Umbilical cord (tissue), 2 donors: ENCODE data around the gene YIF1A. TPM values are rescaled to one million over a fixed set of nuclear protein-coding genes. Genes with fewer than 3 reads are reported as not detected.

Source experiments
- DNase-seq: peaks from one replicate; pipeline ENCODE4 v3.0.0-alpha.2; 2015; ENCODE audit warnings: low spot score
- total RNA-seq: library from RNA; depleted of rRNA; stranded (reverse); fragments of >200 nt; gene quantifications from one replicate; pipeline ENCODE4 v1.2.3, GENCODE V29; 2014; ENCODE audit warnings: low replicate concordance; ENCODE audit not compliant: insufficient read depth

Gene YIF1A
- total RNA-seq, 1 donor from 2014 or later = 129 TPM

DNA sequence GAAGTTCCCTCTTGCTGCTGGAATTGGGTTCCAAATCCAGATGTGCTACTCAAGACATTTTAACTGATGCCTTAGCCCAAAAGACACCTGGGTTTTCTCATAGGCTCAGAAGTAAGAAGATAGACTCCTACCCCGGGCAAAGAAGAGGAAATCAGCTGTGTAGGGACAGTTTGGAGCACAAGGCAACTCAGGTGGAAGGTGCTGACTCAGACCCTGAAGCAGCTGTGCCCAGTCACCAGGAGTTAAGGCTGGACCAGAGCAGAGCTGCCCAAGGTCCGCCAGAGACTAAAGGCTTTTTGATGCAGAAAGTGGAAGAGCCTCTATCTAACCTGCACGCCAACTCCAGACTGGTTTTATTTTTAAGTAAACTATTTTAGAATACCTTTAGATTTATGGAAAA lies 41.1 kb downstream of the YIF1A start:
- no peak for DNase-seq

DNA sequence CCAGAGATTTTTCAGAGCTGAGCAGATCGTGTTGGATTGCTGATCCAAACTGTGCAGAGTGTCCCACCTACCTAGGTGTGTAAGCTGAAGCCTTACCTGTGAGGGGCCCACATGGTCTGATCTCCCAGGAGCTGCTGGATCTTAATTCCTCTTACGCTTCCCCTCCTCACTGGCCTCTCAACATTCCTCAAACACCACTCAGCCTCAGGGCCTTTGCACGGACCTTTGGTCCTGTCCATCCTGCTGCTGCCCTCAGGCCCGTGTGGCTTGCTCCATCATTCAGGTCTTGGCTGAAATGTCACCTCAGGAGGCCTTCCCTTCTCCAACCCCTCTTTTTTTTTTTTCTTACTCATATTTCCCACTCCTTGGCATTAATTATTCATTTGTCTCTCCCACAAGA lies 41.6 kb downstream of the YIF1A start:
- DNase-seq = no peak

DNA sequence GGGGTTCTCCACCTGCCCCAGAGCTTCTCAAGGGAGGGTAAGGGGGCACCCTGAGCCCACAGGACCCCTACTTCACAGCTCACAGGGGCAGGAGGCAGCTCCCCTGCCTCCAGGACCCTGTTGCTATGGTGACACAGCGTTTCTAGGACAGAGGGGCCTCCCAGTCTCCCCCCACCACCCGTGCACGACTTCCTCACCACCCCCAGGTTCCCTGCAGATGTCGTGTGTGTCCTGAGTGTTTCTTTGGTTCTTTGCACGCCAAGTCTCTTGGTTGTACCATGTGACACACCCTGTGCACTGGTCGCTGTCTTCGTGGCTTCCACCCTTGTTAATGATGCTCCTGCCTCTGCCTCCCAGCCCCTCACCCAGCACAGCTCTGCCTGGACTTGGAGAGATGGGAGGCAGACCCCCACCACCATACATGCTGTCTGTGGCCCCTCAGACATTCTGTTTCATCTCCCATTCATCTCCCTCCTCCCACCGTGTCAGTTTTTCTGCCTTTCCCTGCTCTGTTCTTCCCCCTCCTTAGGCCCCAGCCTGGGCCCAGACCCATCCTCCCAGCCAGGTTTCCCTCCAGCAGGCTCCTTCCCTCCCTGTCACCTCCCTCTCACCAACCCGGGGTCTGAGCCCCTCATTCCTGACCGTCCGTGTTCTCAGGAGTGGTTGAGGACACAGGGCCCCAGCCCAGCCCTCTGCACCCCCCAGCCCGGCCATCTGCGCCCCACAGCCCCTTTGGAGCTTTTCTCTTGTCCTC lies 45.0 kb downstream of the YIF1A start:
- no peak for DNase-seq

DNA sequence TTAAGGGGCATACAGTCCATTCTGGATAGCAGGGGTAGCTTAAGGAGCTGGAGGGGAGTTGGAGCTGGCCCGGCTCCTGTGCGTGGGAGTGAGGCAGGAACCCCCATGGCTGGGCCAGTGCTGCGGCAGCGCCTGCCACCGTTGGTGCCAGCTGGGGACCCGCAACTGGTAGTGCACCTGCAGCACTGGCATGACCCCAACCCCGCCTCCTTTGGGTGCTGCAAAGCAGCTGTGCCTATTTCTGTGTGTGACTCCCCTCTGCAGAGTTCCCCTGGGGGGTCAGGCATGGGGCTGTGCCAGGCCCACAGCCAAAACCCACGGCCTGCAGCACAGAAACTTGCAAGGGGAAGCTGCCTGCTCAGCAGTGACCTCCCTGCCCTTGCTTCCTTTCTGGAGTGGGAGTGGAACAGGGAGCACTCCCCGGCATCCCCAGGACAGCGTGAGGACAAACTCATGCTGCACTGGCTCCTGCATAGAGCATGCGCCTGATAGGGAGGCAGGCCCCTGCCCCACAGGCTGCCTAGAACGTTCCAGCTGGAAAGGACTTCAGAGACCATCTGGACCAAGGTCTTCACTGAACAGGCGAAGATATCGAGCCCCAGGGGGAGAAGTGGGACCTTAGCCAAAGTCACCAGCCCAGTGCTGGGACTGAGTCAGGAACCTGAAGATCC lies 46.7 kb downstream of the YIF1A start:
- no peak for DNase-seq

DNA sequence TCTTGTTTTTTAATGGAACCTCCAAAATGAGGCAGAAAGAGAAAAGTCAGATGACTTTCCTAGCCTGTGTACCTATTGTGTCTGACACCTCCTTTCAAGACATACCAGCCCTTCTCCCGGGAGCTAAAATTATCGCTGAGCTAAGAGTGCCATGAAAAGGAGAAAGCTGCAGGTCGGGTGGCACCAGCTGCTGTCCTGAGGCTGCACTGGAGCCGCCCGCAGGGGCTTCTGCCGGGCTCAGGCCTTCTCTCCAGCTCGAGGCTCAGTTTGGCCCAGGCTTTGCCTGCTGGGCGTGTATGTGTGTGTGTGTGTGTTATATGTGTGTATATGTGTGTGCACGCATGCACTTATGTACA lies 48.2 kb downstream of the YIF1A start:
- DNase-seq = no peak

DNA sequence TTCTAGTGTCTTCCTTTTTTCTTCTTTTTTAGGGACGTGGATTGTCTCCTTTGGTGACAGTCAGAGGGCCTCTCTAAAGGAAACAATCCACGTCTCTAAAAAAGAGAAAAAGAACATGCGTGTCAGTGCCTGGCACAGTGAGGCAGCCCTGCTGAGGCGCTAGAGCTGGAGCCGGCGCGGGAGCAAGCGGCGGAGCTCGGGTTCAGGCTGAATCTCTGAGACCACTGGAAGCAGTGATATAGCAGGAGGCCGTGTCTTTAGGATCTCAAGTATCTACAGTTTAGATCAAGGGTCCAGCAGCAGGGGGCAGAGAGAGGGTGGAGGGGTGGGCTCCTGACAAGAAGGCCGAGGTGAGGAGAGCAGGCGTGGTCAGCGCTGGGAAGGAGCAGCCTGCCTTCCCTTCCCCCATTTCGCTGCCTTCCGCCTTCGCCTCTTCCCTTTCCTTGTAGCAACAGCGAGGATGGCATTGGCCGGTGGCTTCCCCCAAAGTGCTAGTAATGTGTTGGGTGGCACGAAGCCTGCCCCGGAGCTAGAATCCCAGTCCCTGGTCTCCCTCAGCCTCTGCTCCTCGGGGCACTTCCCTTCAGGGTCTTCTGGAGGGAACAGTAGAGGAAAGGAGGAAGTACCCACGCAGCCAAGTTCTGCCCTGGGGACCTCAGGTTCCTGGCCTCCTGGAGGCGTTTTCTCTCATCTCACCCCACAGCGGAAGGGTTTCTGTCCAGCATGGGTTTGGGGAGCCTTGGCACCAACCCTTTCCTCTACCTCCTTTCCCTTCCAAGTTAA lies 48.8 kb downstream of the YIF1A start:
- DNase-seq = no peak

DNA sequence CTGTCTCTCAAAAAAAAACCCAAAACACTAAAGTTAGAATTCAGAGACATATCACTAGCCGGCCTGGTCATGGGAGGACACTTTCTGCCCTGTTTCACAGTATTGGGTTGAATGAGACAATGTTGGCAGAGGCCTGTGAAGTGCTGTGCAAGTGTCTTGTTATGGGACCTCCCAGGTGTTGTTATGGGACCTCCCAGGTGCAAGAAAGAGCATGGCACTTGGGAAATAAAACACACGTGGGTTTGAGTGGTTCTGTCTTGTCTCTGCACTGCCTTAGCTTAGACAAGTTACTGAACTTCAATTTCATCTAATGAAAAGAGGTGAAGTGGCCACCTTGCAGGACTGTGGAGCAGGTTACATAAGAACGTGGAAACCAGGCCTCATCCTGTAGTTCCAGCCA lies 49.4 kb downstream of the YIF1A start:
- DNase-seq = no peak

DNA sequence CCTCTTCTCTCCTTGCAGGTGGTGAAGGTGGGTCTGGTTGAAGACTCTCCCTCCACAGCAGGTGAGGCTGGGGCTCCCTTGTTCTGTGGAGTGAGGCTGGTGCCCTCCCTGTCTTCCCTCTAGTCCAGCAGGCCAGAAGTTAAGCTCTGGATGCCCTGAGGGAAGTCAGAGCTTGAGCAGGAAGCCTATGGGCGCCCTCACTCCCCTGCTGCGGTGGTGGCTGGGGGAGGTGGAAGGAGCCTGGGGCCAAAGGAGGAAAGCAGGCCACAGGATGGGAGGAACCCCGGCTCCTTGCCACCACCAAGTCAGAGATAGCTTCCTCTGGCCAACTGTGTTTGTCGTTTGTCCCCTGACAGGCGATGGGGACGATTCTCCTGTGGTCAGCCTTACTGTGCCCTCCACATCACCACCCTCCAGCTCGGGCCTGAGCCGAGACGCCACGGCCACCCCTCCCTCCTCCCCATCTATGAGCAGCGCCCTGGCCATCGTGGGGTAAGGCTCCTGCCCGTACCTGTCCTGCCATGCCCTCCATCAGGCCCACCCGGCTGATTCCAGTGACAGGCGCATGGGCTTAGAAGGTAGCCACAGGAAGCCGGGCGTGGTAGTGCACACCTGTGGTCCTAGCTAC lies 50.0 kb downstream of the YIF1A start:
- no peak for DNase-seq

DNA sequence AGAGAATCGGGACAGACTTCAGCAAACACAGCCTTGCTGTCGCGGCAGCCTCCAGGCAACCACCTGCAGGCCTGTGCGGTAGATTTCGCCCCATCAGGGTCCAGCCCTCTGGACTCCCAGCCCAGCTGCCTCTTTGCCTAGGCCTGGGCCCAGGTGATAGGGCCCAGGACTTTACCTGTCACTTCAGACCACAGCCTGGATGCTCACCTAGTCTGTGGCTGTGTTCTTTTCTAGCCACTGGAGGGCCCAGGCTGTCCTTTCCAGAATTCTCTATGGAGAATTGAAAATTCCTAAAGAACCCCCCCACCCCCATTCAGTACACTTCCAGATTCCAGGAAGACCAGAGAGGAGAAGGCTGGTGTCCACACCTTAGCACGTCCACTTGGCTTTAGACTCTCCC lies 51.1 kb downstream of the YIF1A start:
- DNase-seq = no peak

DNA sequence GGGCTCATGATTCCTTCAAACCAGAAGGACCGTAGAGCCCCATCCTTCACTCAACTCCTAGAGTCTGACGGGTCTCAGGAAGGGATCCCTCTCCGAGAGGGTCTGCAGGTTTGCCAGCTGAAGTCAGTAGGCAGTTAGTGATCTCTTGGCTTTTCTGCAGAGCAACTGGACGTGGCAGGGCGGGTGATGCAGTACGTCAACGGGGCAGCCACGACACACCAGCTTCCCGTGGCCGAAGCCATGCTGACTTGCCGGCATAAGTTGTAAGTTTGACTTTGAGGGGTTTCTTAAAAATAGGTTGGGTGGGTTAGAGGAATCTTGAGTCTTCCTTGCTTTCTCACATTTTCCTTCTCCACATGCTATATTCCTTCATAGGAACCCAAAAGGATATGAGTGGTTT lies 53.8 kb downstream of the YIF1A start:
- DNase-seq = no peak

Other genes with a start within 250 kb of the YIF1A start
- 2.9 TPM for gene GAL3ST3, start 240.0 kb downstream of the YIF1A start, total RNA-seq
- gene SF3B2, start 236.8 kb downstream of the YIF1A start, total RNA-seq = 86.2 TPM
- 42.6 TPM for gene PACS1, start 218.9 kb downstream of the YIF1A start, total RNA-seq
- gene KLC2, start 31.4 kb downstream of the YIF1A start, total RNA-seq = 20.0 TPM
- 34.7 TPM for gene RAB1B, start 20.5 kb downstream of the YIF1A start, total RNA-seq
- not detected for gene CNIH2, start 11.0 kb downstream of the YIF1A start, total RNA-seq
- gene TMEM151A, start 2.8 kb upstream of the YIF1A start, total RNA-seq = 0.24 TPM
- 20.7 TPM for gene CD248, start 27.9 kb upstream of the YIF1A start, total RNA-seq
- gene RIN1, start 47.3 kb upstream of the YIF1A start, total RNA-seq = 4.8 TPM
- 21.9 TPM for gene BRMS1, start 56.0 kb upstream of the YIF1A start, total RNA-seq
- gene B4GAT1, start 58.5 kb upstream of the YIF1A start, total RNA-seq = 41.9 TPM
- gene SLC29A2, start 82.6 kb upstream of the YIF1A start, total RNA-seq = 1.4 TPM
- 2.4 TPM for gene NPAS4, start 131.9 kb upstream of the YIF1A start, total RNA-seq
- 58.0 TPM for gene MRPL11, start 149.7 kb upstream of the YIF1A start, total RNA-seq
- gene PELI3, start 177.8 kb upstream of the YIF1A start, total RNA-seq = 12.5 TPM
- 24.6 TPM for gene DPP3, start 191.3 kb upstream of the YIF1A start, total RNA-seq
- 18.1 TPM for gene BBS1, start 221.5 kb upstream of the YIF1A start, total RNA-seq